ENCODE measurements around the gene PMEPA1.

The PMEPA1 gene

GRCh38 chr20:57655809-57656155 is 54.0 kb downstream of the PMEPA1 start:
- peak overlapping the region; percentile 83 for H3K27ac ChIP-seq
- no peak for DNase-seq (ENCODE audit: low spot score)
- CTCF ChIA-PET: interaction anchor here (0.6 to 3.3 kb wide), 2 partner anchors 32 to 267 kb away, joined by 3 to 20 read pairs; no protein-coding TSS in a partner anchor
- no peak for TF ChIP-seq CTCF (conservative IDR thresholded peaks at IDR 0.05; ENCODE audit: low read depth)
- POLR2A ChIA-PET (ENCODE audit: low non-redundant PET): no interaction called here

DNA sequence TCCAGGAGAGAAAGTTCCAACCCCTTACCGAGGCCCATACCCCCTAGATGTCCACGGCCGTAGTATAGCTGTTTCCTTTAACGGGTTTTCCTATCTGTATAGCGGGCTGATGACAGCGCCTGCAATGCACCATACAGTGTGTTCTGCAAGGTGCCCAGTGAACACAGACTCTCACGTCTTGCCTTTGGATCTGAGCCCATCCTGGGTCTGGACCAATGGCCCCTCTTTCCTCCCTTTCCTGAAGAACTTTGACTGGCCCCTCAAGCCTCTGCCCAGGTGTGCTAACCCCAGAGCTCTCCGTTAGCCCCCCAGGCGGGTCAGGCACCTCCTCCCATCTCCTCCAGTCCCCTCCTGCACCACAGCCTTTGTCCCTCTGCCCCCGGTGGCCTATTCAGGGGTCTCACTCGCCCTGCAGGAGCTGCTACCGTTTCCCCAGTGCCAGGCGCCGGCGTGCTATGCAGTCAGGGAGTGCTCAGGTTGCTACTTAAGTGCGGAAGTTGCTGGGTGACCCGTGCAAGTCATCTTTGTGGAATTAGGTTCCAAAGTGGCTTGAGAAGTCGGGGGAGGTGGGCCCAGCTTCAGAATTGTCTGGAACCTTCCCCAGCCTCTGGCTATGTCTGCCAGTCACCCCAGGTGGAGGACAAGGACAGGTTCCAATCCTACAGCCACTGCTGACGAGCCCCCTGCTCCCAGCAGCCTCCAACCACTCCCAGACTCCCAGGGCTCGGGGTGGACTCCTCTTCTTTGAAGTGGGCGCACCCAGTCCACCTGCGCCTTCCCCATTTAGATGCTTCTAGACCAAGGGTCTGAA is 54.6 kb downstream of the PMEPA1 start:
- H3K27ac ChIP-seq: peak overlapping the region; percentile 83
- CTCF ChIA-PET: interaction anchor here (0.6 to 3.3 kb wide), 8 partner anchors 13 to 563 kb away, joined by 3 to 20 read pairs (median 4); no protein-coding TSS in a partner anchor
- POLR2A ChIA-PET (ENCODE audit: low non-redundant PET): interaction anchor here (0.6 kb wide), 1 partner anchor 52 kb away, joined by 5 read pairs; no protein-coding TSS in a partner anchor
- no peak for DNase-seq (ENCODE audit: low spot score)
- no peak for TF ChIP-seq CTCF (conservative IDR thresholded peaks at IDR 0.05; ENCODE audit: low read depth)

GRCh38 chr20:57654363-57654997 is 55.3 kb downstream of the PMEPA1 start:
- TF ChIP-seq CTCF (conservative IDR thresholded peaks at IDR 0.05; ENCODE audit: low read depth): peak; percentile 97
- POLR2A ChIA-PET (ENCODE audit: low non-redundant PET): interaction anchor here (0.6 kb wide), 1 partner anchor 53 kb away, joined by 5 read pairs; no protein-coding TSS in a partner anchor
- CTCF ChIA-PET: interaction anchor here (0.6 to 3.3 kb wide), 15 partner anchors 14 to 563 kb away, joined by 3 to 20 read pairs (median 4); no protein-coding TSS in a partner anchor
- peak overlapping the region; percentile 83 for H3K27ac ChIP-seq
- DNase-seq (ENCODE audit: low spot score): peak; percentile 94

GRCh38 chr20:57653910-57654309 is 55.9 kb downstream of the PMEPA1 start:
- DNase-seq (ENCODE audit: low spot score): no peak
- H3K27ac ChIP-seq: peak overlapping the region; percentile 7; the same call in 1 of the 2 replicates
- ChIA-PET CTCF (interaction anchor here (0.6 to 3.3 kb wide), 15 partner anchors 9 to 556 kb away, joined by 3 to 20 read pairs (median 4); no protein-coding TSS in a partner anchor), POLR2A (ENCODE audit: low non-redundant PET) (no interaction called here)
- TF ChIP-seq CTCF (conservative IDR thresholded peaks at IDR 0.05; ENCODE audit: low read depth): no peak

DNA sequence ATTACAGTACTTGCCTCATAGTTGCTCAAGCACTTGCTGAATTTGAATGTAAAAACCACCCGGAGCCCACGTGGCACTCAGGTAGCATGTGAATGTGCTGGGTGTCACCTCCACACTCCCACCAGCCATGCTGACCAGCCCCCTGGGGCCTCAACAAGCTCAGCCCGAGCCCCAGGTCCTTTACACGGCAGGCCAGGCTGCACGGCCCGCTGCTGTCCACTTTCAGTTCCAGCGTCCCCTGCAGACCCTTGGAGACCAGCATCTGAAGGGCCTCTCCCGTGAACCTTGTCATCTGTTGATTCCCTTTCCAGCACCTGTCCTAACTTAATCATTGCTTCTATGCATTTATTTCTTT is 56.3 kb downstream of the PMEPA1 start:
- no peak for TF ChIP-seq CTCF (conservative IDR thresholded peaks at IDR 0.05; ENCODE audit: low read depth)
- H3K27ac ChIP-seq: peak overlapping the region; percentile 7
- POLR2A ChIA-PET (ENCODE audit: low non-redundant PET): no interaction called here
- CTCF ChIA-PET: interaction anchor here (0.6 to 3.3 kb wide), 14 partner anchors 9 to 557 kb away, joined by 3 to 20 read pairs (median 4); no protein-coding TSS in a partner anchor
- no peak for DNase-seq (ENCODE audit: low spot score)

Measured in RWPE1 (cell line).